HEK293 (cell line): ENCODE data around the gene PDE2A.

Experiments used
- CTCF ChIA-PET: fragments of 350-600 bp; formaldehyde crosslinking; extraction: SDS; loops from one replicate; lab custom pipeline; 2021; ENCODE audit warnings: antibody characterized with exemption; lab: Yijun Ruan, JAX
- POLR2A ChIA-PET: fragments of 300-600 bp; formaldehyde crosslinking; extraction: SDS; loops from one replicate; lab custom pipeline; 2020; ENCODE audit warnings: antibody characterized with exemption, inconsistent platforms; lab: Yijun Ruan, JAX
- H3K27ac ChIP-seq: fragments of 200-500 bp; sonication (Bioruptor generic); 2 replicates; pipeline ENCODE4 v1.5.1; 2014; ENCODE audit warnings: low read depth, low read length, control low read depth, inconsistent platforms; ENCODE audit errors: extremely low read depth
- H3K36me3 ChIP-seq, 2 experiments: fragments of 200-500 bp in 1 of 2; sonication (Bioruptor generic) in 1 of 2; 1 replicate in 1 of 2; 2 replicates in 1 of 2; pipeline ENCODE4 v1.5.1; 2014 to 2017; ENCODE audit warnings: inconsistent platforms in 2 of 2, low read length in 2 of 2; ENCODE audit not compliant: control insufficient read depth in 2 of 2, insufficient read depth in 1 of 2
- H3K4me1 ChIP-seq: fragments of 200-500 bp; sonication (Bioruptor generic); 2 replicates; pipeline ENCODE4 v1.5.1; 2014; ENCODE audit warnings: mild to moderate bottlenecking, low read length, inconsistent platforms; ENCODE audit not compliant: control insufficient read depth, insufficient read depth
- H3K4me3 ChIP-seq: 2 replicates; pipeline ENCODE4 v1.5.1; 2011; ENCODE audit warnings: low read depth, mild to moderate bottlenecking, control low read depth, low read length, moderate library complexity
- H3K9me3 ChIP-seq: fragments of 200-500 bp; sonication (Bioruptor generic); 2 replicates; pipeline ENCODE4 v1.5.1; 2014; ENCODE audit warnings: low read depth, low read length, inconsistent platforms; ENCODE audit not compliant: control insufficient read depth, insufficient read depth
- AEBP2 ChIP-seq: fragments of 450-650 bp; formaldehyde crosslinking; IDR thresholded peaks from 2 replicates; pipeline ENCODE4 v1.5.1; 2016; ENCODE audit warnings: missing biosample characterization, missing genetic modification characterization, borderline replicate concordance
- CTCF ChIP-seq: fragments of 450-650 bp; formaldehyde crosslinking; IDR thresholded peaks from 2 replicates; pipeline ENCODE4 v1.5.1; 2016; ENCODE audit warnings: missing biosample characterization, missing genetic modification characterization
- GLIS2 ChIP-seq: fragments of 450-650 bp; formaldehyde crosslinking; IDR thresholded peaks from 2 replicates; pipeline ENCODE4 v1.5.1; 2016; ENCODE audit warnings: missing biosample characterization, missing genetic modification characterization
- KLF1 ChIP-seq: fragments of 450-650 bp; formaldehyde crosslinking; IDR thresholded peaks from 2 replicates; pipeline ENCODE4 v1.5.1; 2016; ENCODE audit warnings: missing biosample characterization, missing genetic modification characterization
- KLF17 ChIP-seq: fragments of 450-650 bp; formaldehyde crosslinking; IDR thresholded peaks from 2 replicates; pipeline ENCODE4 v1.5.1; 2016; ENCODE audit warnings: missing biosample characterization, missing genetic modification characterization
- TRIM28 ChIP-seq: IDR thresholded peaks from 2 replicates; pipeline ENCODE4 v1.6.1; 2011; ENCODE audit warnings: low read length, control low read depth, borderline replicate concordance
- TSHZ1 ChIP-seq: fragments of 450-650 bp; formaldehyde crosslinking; IDR thresholded peaks from 2 replicates; pipeline ENCODE4 v1.5.1; 2016; ENCODE audit warnings: missing biosample characterization, missing genetic modification characterization, borderline replicate concordance
- ZBTB1 ChIP-seq: fragments of 450-650 bp; formaldehyde crosslinking; IDR thresholded peaks from 2 replicates; pipeline ENCODE4 v1.5.1; 2016; ENCODE audit warnings: missing biosample characterization, missing genetic modification characterization
- ZNF155 ChIP-seq: fragments of 450-650 bp; formaldehyde crosslinking; IDR thresholded peaks from 2 replicates; pipeline ENCODE4 v1.5.1; 2016; ENCODE audit warnings: missing biosample characterization, missing genetic modification characterization
- ZNF157 ChIP-seq: fragments of 450-650 bp; formaldehyde crosslinking; IDR thresholded peaks from 2 replicates; pipeline ENCODE4 v1.5.1; 2016; ENCODE audit warnings: missing biosample characterization, missing genetic modification characterization
- ZNF266 ChIP-seq: fragments of 450-650 bp; formaldehyde crosslinking; IDR thresholded peaks from 2 replicates; pipeline ENCODE4 v1.5.1; 2016; ENCODE audit warnings: missing biosample characterization, missing genetic modification characterization, low read depth
- ZNF302 ChIP-seq: fragments of 450-650 bp; formaldehyde crosslinking; IDR thresholded peaks from 2 replicates; pipeline ENCODE4 v1.5.1; 2016; ENCODE audit warnings: missing biosample characterization, missing genetic modification characterization, low read depth
- ZNF362 ChIP-seq: fragments of 450-650 bp; formaldehyde crosslinking; IDR thresholded peaks from 2 replicates; pipeline ENCODE4 v1.5.1; 2016; ENCODE audit warnings: missing biosample characterization, missing genetic modification characterization
- ZNF473 ChIP-seq: fragments of 450-650 bp; formaldehyde crosslinking; IDR thresholded peaks from 2 replicates; pipeline ENCODE4 v1.5.1; 2017; ENCODE audit warnings: missing biosample characterization, missing genetic modification characterization
- ZNF560 ChIP-seq: fragments of 450-650 bp; formaldehyde crosslinking; IDR thresholded peaks from 2 replicates; pipeline ENCODE4 v1.5.1; 2017; ENCODE audit warnings: missing biosample characterization, missing genetic modification characterization, borderline replicate concordance
- ZNF600 ChIP-seq: fragments of 450-650 bp; formaldehyde crosslinking; IDR thresholded peaks from 2 replicates; pipeline ENCODE4 v1.5.1; 2016; ENCODE audit warnings: missing biosample characterization, missing genetic modification characterization
- ZNF624 ChIP-seq: fragments of 450-650 bp; formaldehyde crosslinking; IDR thresholded peaks from 2 replicates; pipeline ENCODE4 v1.5.1; 2017; ENCODE audit warnings: missing biosample characterization, missing genetic modification characterization
- ZNF626 ChIP-seq: fragments of 450-650 bp; sonication (Bioruptor Pico); formaldehyde crosslinking; IDR thresholded peaks from 2 replicates; pipeline ENCODE4 v1.5.1; 2018; ENCODE audit warnings: missing biosample characterization, missing genetic modification characterization, inconsistent platforms
- ZNF658 ChIP-seq: fragments of 450-650 bp; formaldehyde crosslinking; IDR thresholded peaks from 2 replicates; pipeline ENCODE4; 2016; ENCODE audit warnings: missing biosample characterization, missing genetic modification characterization
- ZNF701 ChIP-seq: fragments of 450-650 bp; formaldehyde crosslinking; IDR thresholded peaks from 2 replicates; pipeline ENCODE4 v1.5.1; 2016; ENCODE audit warnings: missing biosample characterization, missing genetic modification characterization
- ZNF76 ChIP-seq: fragments of 450-650 bp; formaldehyde crosslinking; IDR thresholded peaks from 2 replicates; pipeline ENCODE4; 2016; ENCODE audit warnings: low read depth, missing biosample characterization, missing genetic modification characterization, borderline replicate concordance
- ZSCAN5A ChIP-seq: fragments of 450-650 bp; formaldehyde crosslinking; IDR thresholded peaks from 2 replicates; pipeline ENCODE4 v1.5.1; 2016; ENCODE audit warnings: missing biosample characterization, missing genetic modification characterization

Gene PDE2A

GRCh38 chr11:72655014-72655413 is 19.2 kb downstream of the PDE2A start:
- Histone ChIP-seq H3K27ac (no peak overlapping the region), H3K36me3 (no peaks in the 10 kb centered on the region), H3K4me3 (no peak overlapping the region), H3K4me1 (no peaks in the 10 kb centered on the region), H3K9me3 (no peaks in the 10 kb centered on the region)
- ChIA-PET CTCF (interaction anchor here (0.6 to 1.8 kb wide), 3 partner anchors 14 to 183 kb away, joined by 3 to 7 read pairs (median 4); no protein-coding TSS in a partner anchor), POLR2A (no interaction called here)
- TF ChIP-seq ZNF157 (tag by site-specific recombination): no peak
- no peak for TF ChIP-seq ZNF473 (tag by site-specific recombination)
- TF ChIP-seq ZNF658 (tag by site-specific recombination): no peak

- H3K27ac ChIP-seq: no peak overlapping the region
- no peak overlapping the region for H3K4me3 ChIP-seq
- H3K36me3 ChIP-seq: no peaks in the 10 kb centered on the region
- ChIA-PET POLR2A (no interaction called here), CTCF (interaction anchor here (0.5 to 0.8 kb wide), 2 partner anchors 19 to 94 kb away, joined by 3 read pairs; no protein-coding TSS in a partner anchor)
- no peaks in the 10 kb centered on the region for H3K4me1 ChIP-seq
- no peaks in the 10 kb centered on the region for H3K9me3 ChIP-seq
- TF ChIP-seq CTCF (no peak), ZNF155 (no peak), ZNF701 (tag by site-specific recombination) (no peak), ZNF302 (tag by site-specific recombination) (no peak), ZNF626 (tag by site-specific recombination) (no peak), ZBTB1 (tag by site-specific recombination) (no peak), ZSCAN5A (tag by site-specific recombination) (no peak), ZNF600 (tag by site-specific recombination) (no peak), ZNF624 (no peak), ZNF362 (tag by site-specific recombination) (no peak), ZNF266 (tag by site-specific recombination) (no peak), ZNF560 (tag by site-specific recombination) (no peak), KLF17 (no peak), GLIS2 (tag by site-specific recombination) (no peak), TRIM28 (no peak), ZNF76 (no peak), TSHZ1 (tag by site-specific recombination) (no peak), KLF1 (tag by site-specific recombination) (no peak), AEBP2 (no peak)
Observed at GRCh38 chr11:72653649-72654048, 20.6 kb downstream of the PDE2A start.
